CD4-positive, alpha-beta T cell treated with Interferon gamma for 1 hour (primary cell): ENCODE results near the gene USP40.

ENCODE experiments used
- DNase-seq: peaks from one replicate; pipeline ENCODE4 v3.0.0-alpha.2; 2020

Gene USP40

GRCh38 chr2:233551491-233551890, 15.1 kb downstream of the USP40 start:
- DNase-seq, result no peak

- no peak for DNase-seq
Measured at GRCh38 chr2:233546774-233547173, 19.8 kb downstream of the USP40 start.

- DNase-seq, result no peak
Measured at GRCh38 chr2:233546101-233546500, 20.5 kb downstream of the USP40 start.

GRCh38 chr2:233544200-233544610, 22.4 kb downstream of the USP40 start:
- DNase-seq, result no peak

- no peak for DNase-seq
Measured at GRCh38 chr2:233542507-233542906, 24.1 kb downstream of the USP40 start.

- no peak for DNase-seq
Measured at GRCh38 chr2:233538741-233539140, 27.8 kb downstream of the USP40 start.

GRCh38 chr2:233535271-233535670, 31.3 kb downstream of the USP40 start:
- DNase-seq, result no peak

- no peak for DNase-seq
Measured at GRCh38 chr2:233532971-233533370, 33.6 kb downstream of the USP40 start.

GRCh38 chr2:233531955-233532354, 34.6 kb downstream of the USP40 start:
- no peak for DNase-seq

- DNase-seq, result no peak
Measured at GRCh38 chr2:233530381-233530780, 36.2 kb downstream of the USP40 start.

- no peak for DNase-seq
Measured at GRCh38 chr2:233528182-233528581, 38.4 kb downstream of the USP40 start.

GRCh38 chr2:233525791-233526190, 40.8 kb downstream of the USP40 start:
- no peak for DNase-seq

- DNase-seq, result no peak
Measured at GRCh38 chr2:233519787-233520611, 46.6 kb downstream of the USP40 start.

- DNase-seq, result no peak
Measured at GRCh38 chr2:233513953-233514655, 52.5 kb downstream of the USP40 start.

GRCh38 chr2:233503947-233504637, 62.5 kb downstream of the USP40 start:
- DNase-seq, result no peak

GRCh38 chr2:233503481-233503880, 63.1 kb downstream of the USP40 start:
- DNase-seq, result no peak

GRCh38 chr2:233501198-233502076, 65.1 kb downstream of the USP40 start:
- DNase-seq, result no peak

GRCh38 chr2:233499928-233500327, 66.7 kb downstream of the USP40 start:
- DNase-seq, result no peak

GRCh38 chr2:233498126-233498525, 68.5 kb downstream of the USP40 start:
- DNase-seq, result no peak

GRCh38 chr2:233497692-233498091, 68.9 kb downstream of the USP40 start:
- no peak for DNase-seq

GRCh38 chr2:233495503-233496496, 70.8 kb downstream of the USP40 start:
- DNase-seq, result no peak
